ENCODE results near the gene STEEP1. TPM values are rescaled to one million over a fixed set of nuclear protein-coding genes. Genes with fewer than 3 reads are reported as not detected.
"Not testable (repeated sequence)": the region's sequence is repeated elsewhere in the genome, so short reads cannot be mapped to it uniquely, and the experiment has no call there.

Gene STEEP1
- total and polyA plus RNA-seq, 9 donors: 18.9 to 51.9 (median 22.4) TPM

DNA sequence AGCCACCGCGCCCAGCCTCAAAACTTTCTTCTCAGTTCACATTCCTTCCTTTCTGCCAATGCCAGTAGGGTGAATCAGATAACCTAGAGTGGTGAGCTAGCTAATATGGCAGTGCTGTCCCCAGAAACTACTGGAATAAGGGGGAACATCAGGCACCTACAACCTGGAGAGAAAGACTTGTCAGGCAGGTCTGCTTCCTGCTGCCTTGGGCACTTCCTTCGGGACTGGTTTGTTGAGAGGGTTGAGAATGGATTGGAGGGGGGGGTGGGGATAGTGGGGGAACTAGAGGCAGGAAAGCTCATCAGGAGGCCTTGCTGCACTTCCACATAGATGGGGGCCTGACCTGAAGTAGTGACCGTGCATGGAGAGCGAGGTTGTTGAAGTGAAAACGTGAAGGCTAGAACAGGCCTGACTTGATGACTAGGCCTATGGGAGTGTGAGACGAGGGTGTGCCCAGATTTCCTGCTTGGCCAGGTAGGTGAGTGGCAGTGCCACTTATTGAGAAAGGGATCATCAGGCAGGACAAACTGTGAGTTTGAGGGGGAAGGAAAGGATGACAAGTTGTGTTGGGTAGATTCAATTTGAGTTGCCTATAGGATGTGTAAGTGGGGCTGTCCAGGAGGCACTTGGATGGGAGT lies 63.6 kb downstream of the STEEP1 start:
- intact Hi-C loops (cut with DNase I): no loop called here
- H3K4me1 ChIP-seq (ENCODE audit: insufficient read depth): no peaks in the 10 kb centered on the region
- TF ChIP-seq, protein P1, sequence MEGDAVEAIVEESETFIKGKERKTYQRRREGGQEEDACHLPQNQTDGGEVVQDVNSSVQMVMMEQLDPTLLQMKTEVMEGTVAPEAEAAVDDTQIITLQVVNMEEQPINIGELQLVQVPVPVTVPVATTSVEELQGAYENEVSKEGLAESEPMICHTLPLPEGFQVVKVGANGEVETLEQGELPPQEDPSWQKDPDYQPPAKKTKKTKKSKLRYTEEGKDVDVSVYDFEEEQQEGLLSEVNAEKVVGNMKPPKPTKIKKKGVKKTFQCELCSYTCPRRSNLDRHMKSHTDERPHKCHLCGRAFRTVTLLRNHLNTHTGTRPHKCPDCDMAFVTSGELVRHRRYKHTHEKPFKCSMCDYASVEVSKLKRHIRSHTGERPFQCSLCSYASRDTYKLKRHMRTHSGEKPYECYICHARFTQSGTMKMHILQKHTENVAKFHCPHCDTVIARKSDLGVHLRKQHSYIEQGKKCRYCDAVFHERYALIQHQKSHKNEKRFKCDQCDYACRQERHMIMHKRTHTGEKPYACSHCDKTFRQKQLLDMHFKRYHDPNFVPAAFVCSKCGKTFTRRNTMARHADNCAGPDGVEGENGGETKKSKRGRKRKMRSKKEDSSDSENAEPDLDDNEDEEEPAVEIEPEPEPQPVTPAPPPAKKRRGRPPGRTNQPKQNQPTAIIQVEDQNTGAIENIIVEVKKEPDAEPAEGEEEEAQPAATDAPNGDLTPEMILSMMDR (IDR thresholded peaks at IDR 0.05): no peak
- TF ChIP-seq POLR2A (IDR thresholded peaks at IDR 0.05) (no peak), EP300 (IDR thresholded peaks at IDR 0.05) (no peak)
- WGBS, 3 donors: 84 to 90% (median 85%) methylated on average over 7 of the region's 7 CpGs
- H3K4me3 ChIP-seq: no peak overlapping the region
- DNase-seq: no peak
- H3K9me3 ChIP-seq: no peaks in the 10 kb centered on the region
- H3K27me3 ChIP-seq: no peaks in the 10 kb centered on the region
- no peaks in the 10 kb centered on the region for H3K36me3 ChIP-seq
- no peak overlapping the region for H3K27ac ChIP-seq

DNA sequence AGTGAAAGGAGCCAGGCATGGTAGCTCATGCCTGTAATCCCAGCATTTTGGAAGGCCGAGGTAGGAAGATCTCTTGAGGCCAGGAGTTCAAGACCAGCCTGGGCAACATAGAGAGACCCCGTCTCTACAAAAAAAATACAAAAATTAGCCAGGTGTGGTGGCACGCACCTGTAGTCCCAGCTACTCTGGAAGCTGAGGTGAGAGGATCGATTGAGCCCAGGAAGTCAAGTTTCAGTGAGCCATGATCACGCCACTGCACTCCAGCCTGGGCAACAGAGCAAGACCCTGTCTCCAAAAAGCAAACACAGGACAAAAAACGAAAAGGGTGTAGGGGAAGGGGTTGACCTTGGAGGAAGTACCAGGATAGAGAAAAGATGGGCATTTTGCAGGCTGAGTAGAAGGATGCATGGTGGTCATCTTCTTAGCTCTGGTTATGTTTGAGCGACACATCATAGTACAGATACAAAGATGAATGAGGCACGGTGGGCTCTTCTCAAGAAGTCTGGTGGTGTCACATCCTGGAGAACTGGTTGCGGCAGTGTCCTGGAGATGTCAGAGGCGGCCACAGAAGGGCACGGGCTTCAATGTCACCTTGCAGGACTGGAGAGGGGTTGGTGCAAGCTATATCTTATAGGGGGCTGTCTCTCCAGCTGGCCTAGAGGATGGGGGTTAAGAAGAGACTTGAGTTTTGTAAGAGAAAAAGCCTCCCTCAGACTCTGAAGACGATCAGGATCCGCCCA lies 65.0 kb downstream of the STEEP1 start:
- 69 to 80% (median 77%) methylated on average over 13 of the region's 13 CpGs for WGBS, 3 donors
- no peaks in the 10 kb centered on the region for H3K27me3 ChIP-seq
- intact Hi-C loops (cut with DNase I): no loop called here
- H3K4me3 ChIP-seq: no peak overlapping the region
- H3K36me3 ChIP-seq: no peaks in the 10 kb centered on the region
- no peak for TF ChIP-seq EP300 (IDR thresholded peaks at IDR 0.05)
- TF ChIP-seq, protein P1 (IDR thresholded peaks at IDR 0.05): no peak
- no peak for TF ChIP-seq POLR2A (IDR thresholded peaks at IDR 0.05)
- H3K27ac ChIP-seq: no peak overlapping the region
- H3K9me3 ChIP-seq: no peaks in the 10 kb centered on the region
- H3K4me1 ChIP-seq (ENCODE audit: insufficient read depth): no peaks in the 10 kb centered on the region
- no peak for DNase-seq

DNA sequence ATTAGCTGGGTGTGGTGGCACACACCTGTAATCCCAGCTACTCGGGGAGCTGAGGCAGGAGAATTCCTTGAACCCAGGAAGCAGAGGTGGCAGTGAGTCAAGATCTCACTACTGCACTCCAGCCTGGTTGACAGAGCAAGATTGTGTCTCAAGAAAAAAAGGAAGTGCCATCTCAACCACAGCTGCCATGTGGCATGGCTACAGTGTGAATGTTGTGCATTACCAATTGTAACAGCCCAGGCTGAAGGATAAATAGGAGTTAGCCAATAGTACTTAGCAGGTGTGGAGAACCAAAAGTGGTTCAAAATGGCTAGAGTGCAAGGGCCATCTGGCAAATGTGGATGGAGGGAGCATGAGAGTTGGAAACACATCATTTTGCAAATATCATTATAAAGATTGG lies 68.0 kb downstream of the STEEP1 start:
- H3K9me3 ChIP-seq: no peaks in the 10 kb centered on the region
- H3K27me3 ChIP-seq: no peaks in the 10 kb centered on the region
- H3K36me3 ChIP-seq: no peaks in the 10 kb centered on the region
- intact Hi-C loops (cut with DNase I): no loop called here
- no peak overlapping the region for H3K4me3 ChIP-seq
- no peak for TF ChIP-seq POLR2A (IDR thresholded peaks at IDR 0.05)
- no peak for TF ChIP-seq EP300 (IDR thresholded peaks at IDR 0.05)
- TF ChIP-seq, protein P1 (IDR thresholded peaks at IDR 0.05): no peak
- DNase-seq: no peak
- no peak overlapping the region for H3K27ac ChIP-seq
- no peaks in the 10 kb centered on the region for H3K4me1 ChIP-seq (ENCODE audit: insufficient read depth)
- WGBS, 3 donors: 43 to 57% (median 57%) methylated on average over 1 of the region's 1 CpG

DNA sequence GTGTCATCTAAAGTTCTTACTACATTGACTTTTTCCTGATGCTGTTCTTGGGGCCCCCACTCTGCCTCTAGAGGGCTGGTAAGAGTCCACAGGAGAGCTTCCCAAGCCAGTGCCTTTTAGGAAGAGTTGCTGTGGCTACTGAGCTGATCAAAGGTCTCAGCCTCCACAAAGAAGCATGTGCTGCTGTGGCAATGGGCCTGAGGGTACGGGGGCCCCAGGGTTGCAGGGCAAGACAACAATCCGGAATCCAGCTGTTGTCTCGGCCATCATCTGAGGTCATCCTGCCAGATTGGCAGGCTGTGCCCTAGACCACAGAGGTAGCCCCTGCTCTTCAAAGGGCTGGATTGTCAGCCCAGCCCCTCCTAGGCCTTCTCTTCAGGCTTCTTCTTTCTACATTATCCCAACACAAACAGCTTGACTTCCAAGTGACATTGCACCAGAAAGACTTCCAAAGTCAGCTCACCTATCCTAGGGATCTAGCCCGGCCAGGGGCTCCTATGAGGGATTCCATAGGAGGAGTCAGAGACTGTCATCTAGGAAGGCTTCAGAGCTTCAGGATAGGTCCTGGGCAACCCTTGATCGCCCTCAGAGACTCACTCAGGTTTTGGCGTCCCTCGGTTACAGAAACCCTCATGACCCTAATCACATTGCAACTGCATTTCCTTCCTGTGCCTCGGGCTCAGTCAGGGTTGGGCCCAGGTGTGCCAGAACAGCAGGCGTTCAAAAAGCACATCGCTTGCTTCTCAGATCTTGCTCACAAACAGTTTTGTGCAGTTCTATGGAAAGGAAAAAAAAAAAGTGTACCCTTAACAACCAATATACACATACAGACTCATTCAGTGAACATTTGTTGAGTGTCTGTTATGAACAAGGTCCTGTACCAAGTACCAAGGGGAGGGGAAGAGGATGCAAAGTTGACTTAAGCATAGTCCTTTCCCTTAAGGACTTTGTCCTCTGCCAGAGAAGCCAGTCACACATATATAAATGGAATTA lies 69.2 kb downstream of the STEEP1 start:
- no peak for TF ChIP-seq POLR2A (IDR thresholded peaks at IDR 0.05)
- TF ChIP-seq, protein P1 (IDR thresholded peaks at IDR 0.05): no peak
- TF ChIP-seq EP300 (IDR thresholded peaks at IDR 0.05): no peak

DNA sequence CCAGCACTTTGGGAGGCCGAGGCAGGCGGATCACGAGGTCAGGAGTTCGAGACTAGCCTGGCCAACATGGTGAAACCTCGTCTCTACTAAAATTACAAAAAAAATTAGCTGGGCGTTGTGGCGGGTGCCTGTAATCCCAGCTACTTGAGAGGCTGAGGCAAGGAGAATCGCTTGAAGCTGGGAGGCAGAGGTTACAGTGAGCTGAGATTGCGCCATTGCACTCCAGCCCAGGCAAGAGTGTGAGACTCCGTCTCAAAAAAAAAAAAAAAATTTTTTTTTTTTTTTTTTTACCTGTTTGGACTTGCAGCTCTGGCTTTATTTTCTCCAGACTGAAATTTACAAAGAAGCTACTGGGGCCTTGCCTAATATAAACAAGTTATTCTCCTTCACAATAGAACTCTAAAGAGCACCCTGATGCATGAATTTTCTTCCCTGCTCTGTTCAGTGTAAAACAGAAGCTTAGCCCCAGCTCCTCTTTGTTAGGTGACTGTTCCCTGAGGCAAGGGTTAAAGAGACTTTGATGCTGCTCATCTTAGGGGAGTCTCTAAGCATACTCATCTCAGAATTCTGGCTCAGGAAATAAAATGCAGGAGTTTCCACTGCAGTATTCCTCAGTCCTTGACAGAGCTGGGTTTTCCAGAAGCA lies 71.2 kb downstream of the STEEP1 start:
- DNase-seq; H3K4me3 ChIP-seq; H3K27me3 ChIP-seq; H3K4me1 ChIP-seq (ENCODE audit: insufficient read depth); H3K9me3 ChIP-seq; intact Hi-C loops (cut with DNase I); H3K36me3 ChIP-seq; H3K27ac ChIP-seq: not testable (repeated sequence)
- WGBS, 3 donors: 76 to 87% (median 84%) methylated on average over 10 of the region's 10 CpGs

More for the DNA sequence above, 69.2 kb downstream of the STEEP1 start:
- intact Hi-C loops (cut with DNase I): no loop called here
- H3K4me3 ChIP-seq: no peak overlapping the region
- no peaks in the 10 kb centered on the region for H3K4me1 ChIP-seq (ENCODE audit: insufficient read depth)
- H3K9me3 ChIP-seq: no peaks in the 10 kb centered on the region
- no peak overlapping the region for H3K27ac ChIP-seq
- WGBS, 3 donors: 65 to 71% (median 71%) methylated on average over 10 of the region's 10 CpGs
- H3K36me3 ChIP-seq: no peaks in the 10 kb centered on the region
- no peak for DNase-seq
- H3K27me3 ChIP-seq: no peaks in the 10 kb centered on the region
